Stimulated activated CD8-positive, alpha-beta memory T cell treated with anti-CD3 and anti-CD28 coated beads, Interleukin-4, amount 100 ng/mL, for 1 hour (primary cell): ENCODE results near the gene HSFX2.
"Not testable (repeated sequence)": the region's sequence is repeated elsewhere in the genome, so short reads cannot be mapped to it uniquely, and the experiment has no call there.

Experiments
- DNase-seq, 2 donors: peaks; one replicate each; pipeline ENCODE4 v3.0.0-alpha.2; 2020; ENCODE audit warnings: low read depth in 2 of 2, low spot score in 1 of 2

HSFX2 gene

GRCh38 chrX:149595943-149596342 is 829 bp upstream of the HSFX2 start:
- not testable (repeated sequence) for DNase-seq

- DNase-seq = not testable (repeated sequence)
Measured at GRCh38 chrX:149590993-149591392, 4.1 kb downstream of the HSFX2 start.

GRCh38 chrX:149587359-149587758 is 7.8 kb downstream of the HSFX2 start, which contains the start of gene MAGEA9B:
Gene MAGEA9B (minus strand): TSS chrX:149587459. CDS start chrX:149583179, 4,280 bp downstream.
- DNase-seq = not testable (repeated sequence)

GRCh38 chrX:149585631-149586030 is 9.5 kb downstream of the HSFX2 start:
- not testable (repeated sequence) for DNase-seq

- DNase-seq = not testable (repeated sequence)
Measured at GRCh38 chrX:149573456-149573855, 21.7 kb downstream of the HSFX2 start.

GRCh38 chrX:149572743-149573142 is 22.4 kb downstream of the HSFX2 start:
- no peak for DNase-seq

GRCh38 chrX:149571770-149572169 is 23.3 kb downstream of the HSFX2 start:
- DNase-seq = no peak

- DNase-seq = no peak
Measured at GRCh38 chrX:149570668-149571067, 24.4 kb downstream of the HSFX2 start.

- DNase-seq = no peak
Measured at GRCh38 chrX:149569770-149570169, 25.3 kb downstream of the HSFX2 start.

- DNase-seq = no peak
Measured at GRCh38 chrX:149568701-149569296, 26.3 kb downstream of the HSFX2 start.

- no peak for DNase-seq
Measured at GRCh38 chrX:149567621-149568417, 27.3 kb downstream of the HSFX2 start.

- DNase-seq = no peak
Measured at GRCh38 chrX:149563359-149563758, 31.8 kb downstream of the HSFX2 start.

- not testable (repeated sequence) for DNase-seq
Measured at GRCh38 chrX:149555251-149555650, 39.9 kb downstream of the HSFX2 start.

- not testable (repeated sequence) for DNase-seq
Measured at GRCh38 chrX:149551939-149552248, 43.2 kb downstream of the HSFX2 start.

- not testable (repeated sequence) for DNase-seq
Measured at GRCh38 chrX:149551245-149551938, 43.7 kb downstream of the HSFX2 start.

GRCh38 chrX:149550454-149550853 is 44.7 kb downstream of the HSFX2 start:
- not testable (repeated sequence) for DNase-seq

- DNase-seq = not testable (repeated sequence)
Measured at GRCh38 chrX:149549701-149550100, 45.4 kb downstream of the HSFX2 start, which contains the start of gene HSFX3. Gene HSFX3 (minus strand): TSS chrX:149549924. CDS start chrX:149549852, 72 bp downstream.

GRCh38 chrX:149547782-149548181 is 47.3 kb downstream of the HSFX2 start:
- not testable (repeated sequence) for DNase-seq

- not testable (repeated sequence) for DNase-seq
Measured at GRCh38 chrX:149546962-149547361, 48.2 kb downstream of the HSFX2 start.

GRCh38 chrX:149545545-149546543 is 49.3 kb downstream of the HSFX2 start:
- DNase-seq = not testable (repeated sequence)
